ENCODE measurements around the gene MADD.

MADD gene

GRCh38 chr11:47318166-47318565 lies 48.2 kb downstream of the MADD start:
- H3K4me3 ChIP-seq (ENCODE audit: low read depth, low read length), result no peak overlapping the region
- TF ChIP-seq CTCF (IDR thresholded peaks at IDR 0.05; ENCODE audit: borderline replicate concordance, insufficient read depth, low read depth, low read length), result no peak

DNA sequence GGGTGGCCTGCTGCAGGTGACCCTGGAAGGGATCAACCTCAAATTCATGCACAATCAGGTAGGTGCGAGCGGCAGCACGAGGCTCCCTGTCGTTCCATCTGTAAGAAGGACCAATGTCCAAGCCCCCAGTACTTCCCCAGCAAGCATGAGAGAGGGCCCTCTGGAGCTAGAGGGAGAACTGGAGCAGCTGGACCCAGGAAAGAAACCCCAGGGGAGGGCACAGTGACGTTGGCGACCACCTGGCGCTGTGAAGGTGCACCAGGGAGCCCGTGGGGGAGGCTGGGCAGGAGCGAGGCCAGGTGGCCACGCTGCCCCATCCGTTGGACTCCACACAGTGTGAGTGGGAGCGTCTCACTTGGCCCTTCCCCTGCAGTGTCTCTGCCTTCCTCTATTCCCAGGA lies 54.6 kb downstream of the MADD start:
- no peak for TF ChIP-seq CTCF (IDR thresholded peaks at IDR 0.05; ENCODE audit: borderline replicate concordance, insufficient read depth, low read depth, low read length)

DNA sequence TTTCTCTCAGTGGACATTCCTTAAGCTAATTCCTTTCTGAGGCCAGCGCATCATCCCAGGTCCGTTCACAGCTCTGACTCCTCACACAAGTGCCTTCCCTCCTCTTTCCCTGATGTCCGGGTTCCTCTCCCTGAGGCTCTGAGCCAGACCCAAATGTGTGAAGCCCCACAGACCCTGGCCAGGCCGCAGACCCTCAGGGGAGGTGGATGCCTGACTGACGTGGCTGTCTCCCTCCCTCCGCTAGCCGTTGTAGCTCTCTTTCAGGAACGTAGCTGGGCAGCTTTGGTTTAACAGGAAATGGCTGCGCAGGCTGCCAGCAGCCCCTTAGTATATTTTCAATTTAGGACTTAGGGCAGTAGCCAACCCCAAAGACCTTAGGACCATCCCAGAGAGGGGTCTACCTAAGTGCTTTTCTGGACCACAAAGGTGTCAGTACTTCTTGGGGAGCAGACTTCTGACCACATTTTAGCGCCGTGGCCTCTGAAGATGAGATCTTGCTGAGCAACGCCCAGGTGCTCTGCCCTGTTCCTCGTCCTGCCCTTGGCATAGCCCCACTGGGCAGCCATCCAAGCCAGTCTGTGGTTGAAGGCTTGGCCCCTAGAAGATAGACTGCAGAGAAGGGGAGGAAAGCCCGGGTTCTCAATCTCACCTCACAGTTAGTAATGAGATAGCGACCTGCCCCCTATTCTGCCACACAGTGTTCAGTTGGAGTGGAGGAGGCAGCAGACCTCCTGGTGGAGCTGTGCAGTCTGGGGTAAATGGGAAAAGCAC lies 55.5 kb downstream of the MADD start:
- TF ChIP-seq CTCF (IDR thresholded peaks at IDR 0.05; ENCODE audit: borderline replicate concordance, insufficient read depth, low read depth, low read length), result no peak
- no peak overlapping the region for H3K4me3 ChIP-seq (ENCODE audit: low read depth, low read length)

More for the DNA sequence above, 54.6 kb downstream of the MADD start:
- H3K4me3 ChIP-seq (ENCODE audit: low read depth, low read length), result no peak overlapping the region

DNA sequence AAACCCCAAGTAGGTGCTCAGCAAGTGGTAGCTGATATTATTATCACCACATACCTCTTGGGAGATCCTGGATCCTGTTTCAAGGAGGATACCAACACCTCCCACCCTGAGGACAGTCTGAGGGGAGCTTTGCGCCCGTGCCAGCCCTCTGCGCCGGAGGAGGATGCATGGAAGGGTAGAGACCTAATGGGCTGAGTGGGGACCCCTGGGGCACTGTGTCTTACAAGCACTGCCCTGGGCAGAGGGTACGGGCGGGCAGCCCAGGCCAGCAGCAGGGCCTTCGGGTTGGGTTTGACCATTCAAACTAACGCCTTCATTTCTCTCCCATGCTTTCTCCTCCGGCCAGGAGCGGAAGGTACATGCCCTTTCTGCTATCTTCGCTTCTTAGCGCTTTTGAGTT lies 56.3 kb downstream of the MADD start:
- H3K4me3 ChIP-seq (ENCODE audit: low read depth, low read length), result no peak overlapping the region
- no peak for TF ChIP-seq CTCF (IDR thresholded peaks at IDR 0.05; ENCODE audit: borderline replicate concordance, insufficient read depth, low read depth, low read length)

- TF ChIP-seq CTCF (IDR thresholded peaks at IDR 0.05; ENCODE audit: borderline replicate concordance, insufficient read depth, low read depth, low read length), result no peak
- no peak overlapping the region for H3K4me3 ChIP-seq (ENCODE audit: low read depth, low read length)
Observed at GRCh38 chr11:47327025-47327424, 57.1 kb downstream of the MADD start.

- H3K4me3 ChIP-seq (ENCODE audit: low read depth, low read length), result no peak overlapping the region
Observed at GRCh38 chr11:47327949-47328348, 58.0 kb downstream of the MADD start.

More at GRCh38 chr11:47327949-47328348, 58.0 kb downstream of the MADD start:
- no peak for TF ChIP-seq CTCF (IDR thresholded peaks at IDR 0.05; ENCODE audit: borderline replicate concordance, insufficient read depth, low read depth, low read length)
